ENCODE data around the gene SERPINE1. TPM values are rescaled to one million over a fixed set of nuclear protein-coding genes. Genes with fewer than 3 reads are reported as not detected.

The SERPINE1 gene
- polyA plus RNA-seq, 4 donors = 0.92 to 5.3 (median 1.2) TPM

GRCh38 chr7:101166909-101167644 is 40.2 kb downstream of the SERPINE1 start:
- no peak for DNase-seq (ENCODE audit: low read depth in 4 of 4, low spot score in 3 of 4)

GRCh38 chr7:101167645-101168411 is 40.9 kb downstream of the SERPINE1 start:
- no peak for DNase-seq (ENCODE audit: low read depth in 4 of 4, low spot score in 3 of 4)

GRCh38 chr7:101168412-101169049 is 41.6 kb downstream of the SERPINE1 start:
- no peak for DNase-seq (ENCODE audit: low read depth in 4 of 4, low spot score in 3 of 4)

- no peak for DNase-seq (ENCODE audit: low read depth in 4 of 4, low spot score in 3 of 4)
Observed at GRCh38 chr7:101169110-101169837, 42.4 kb downstream of the SERPINE1 start.

GRCh38 chr7:101169838-101170551 is 43.1 kb downstream of the SERPINE1 start:
- no peak for DNase-seq (ENCODE audit: low read depth in 4 of 4, low spot score in 3 of 4)

GRCh38 chr7:101170617-101171441 is 43.9 kb downstream of the SERPINE1 start:
- DNase-seq (ENCODE audit: low read depth in 4 of 4, low spot score in 3 of 4) = no peak

GRCh38 chr7:101171442-101171837 is 44.5 kb downstream of the SERPINE1 start:
- no peak for DNase-seq (ENCODE audit: low read depth in 4 of 4, low spot score in 3 of 4)

- DNase-seq (ENCODE audit: low read depth in 4 of 4, low spot score in 3 of 4) = no peak
Observed at GRCh38 chr7:101172005-101172853, 45.3 kb downstream of the SERPINE1 start.

- DNase-seq (ENCODE audit: low read depth in 4 of 4, low spot score in 3 of 4) = no peak
Observed at GRCh38 chr7:101172854-101173751, 46.2 kb downstream of the SERPINE1 start.

GRCh38 chr7:101173752-101174244 is 46.9 kb downstream of the SERPINE1 start:
- no peak for DNase-seq (ENCODE audit: low read depth in 4 of 4, low spot score in 3 of 4)

GRCh38 chr7:101174322-101174854 is 47.5 kb downstream of the SERPINE1 start:
- DNase-seq (ENCODE audit: low read depth in 4 of 4, low spot score in 3 of 4) = no peak

- DNase-seq (ENCODE audit: low read depth in 4 of 4, low spot score in 3 of 4) = no peak
Observed at GRCh38 chr7:101175664-101176063, 48.8 kb downstream of the SERPINE1 start.

- DNase-seq (ENCODE audit: low read depth in 4 of 4, low spot score in 3 of 4) = no peak
Observed at GRCh38 chr7:101177644-101178043, 50.7 kb downstream of the SERPINE1 start.

- DNase-seq (ENCODE audit: low read depth in 4 of 4, low spot score in 3 of 4) = no peak
Observed at GRCh38 chr7:101179117-101179516, 52.2 kb downstream of the SERPINE1 start.

GRCh38 chr7:101179713-101180112 is 52.8 kb downstream of the SERPINE1 start:
- no peak for DNase-seq (ENCODE audit: low read depth in 4 of 4, low spot score in 3 of 4)

GRCh38 chr7:101180130-101180755 is 53.3 kb downstream of the SERPINE1 start, which contains the start of gene NAT16:
NAT16 (minus strand) TSS chr7:101180293; CDS start chr7:101174807, 5,486 bp downstream.
- DNase-seq (ENCODE audit: low read depth in 4 of 4, low spot score in 3 of 4) = no peak
